Measurements from ENCODE around the gene JSRP1. TPM values are rescaled to one million over a fixed set of nuclear protein-coding genes. Genes with fewer than 3 reads are reported as not detected.

The JSRP1 gene
- total and polyA plus RNA-seq, 2 of the 8 experiments (the other 6 are each of a cell fraction or from before 2014, with no cell fraction given), result 0.24 to 0.56 TPM

- no peak overlapping the region for H2BK120ac ChIP-seq (replicated peaks; ENCODE audit: low read depth, low read length)
- WGBS, 2 experiments (ENCODE audit: extremely low coverage in 1 of 2, insufficient coverage in 1 of 2, insufficient read length in 1 of 2, insufficient replicate concordance in 2 of 2, low coverage in 1 of 2, low lambda C conversion rate in 2 of 2, missing lambda C conversion rate in 1 of 2), result 98% methylated on average over 12 of the region's 28 CpGs; no CpG with 5 or more reads in 1 of the 2 experiments
- no peak for DNase-seq (ENCODE audit: low read depth in 1 of 2, low spot score in 2 of 2)
- H3K79me2 ChIP-seq (ENCODE audit: control insufficient read depth in 1 of 2, insufficient read depth in 2 of 2, low read length in 2 of 2), result peaks cover 0 to 16% of the 10 kb centered on the region in 2 experiments; a peak in 2 of 4 replicates
- TF ChIP-seq SRF (IDR thresholded peaks at IDR 0.05; ENCODE audit: low read depth, low read length) (no peak), SP1 (IDR thresholded peaks at IDR 0.05; ENCODE audit: low read depth, low read length) (no peak), RFX5 (IDR thresholded peaks at IDR 0.05; ENCODE audit: borderline replicate concordance, low read depth, low read length) (no peak)
- H3K23me2 ChIP-seq (ENCODE audit: low read depth, low read length), result no peaks in the 10 kb centered on the region
- H3K14ac ChIP-seq (ENCODE audit: insufficient read length), result no peak overlapping the region
- no peak overlapping the region for H3K4ac ChIP-seq (replicated peaks; ENCODE audit: insufficient read length, low read depth, low read length)
- CTCF ChIA-PET (ENCODE audit: partially characterized antibody), result interaction anchor here (1.1 kb wide), 1 partner anchor 69 kb away, joined by 3 read pairs; no protein-coding TSS in a partner anchor
- no peak overlapping the region for H4K8ac ChIP-seq (ENCODE audit: extremely low read depth, insufficient read depth, low read length)
- FAIRE-seq, result no peak
- H3K56ac ChIP-seq (replicated peaks; ENCODE audit: insufficient read length, low read depth, low read length), result no peak overlapping the region
- no peak overlapping the region for H3K18ac ChIP-seq (ENCODE audit: extremely low read depth, low read length)
- H2AK5ac ChIP-seq (ENCODE audit: low read depth, low read length), result no peak overlapping the region
- H4K20me1 ChIP-seq (replicated peaks in 1 of 2; ENCODE audit: control insufficient read depth in 1 of 2, insufficient read depth in 2 of 2, low read length in 2 of 2), result peaks cover 20 to 36% of the 10 kb centered on the region in 2 experiments
- peaks cover 0 to 5% (median 2%) of the 10 kb centered on the region in 4 experiments; a peak in 2 of 7 replicates for H3K27me3 ChIP-seq (replicated peaks in 1 of 4; ENCODE audit: control insufficient read depth in 3 of 4, extremely low read depth in 1 of 4, insufficient read depth in 3 of 4, low read length in 3 of 4)
- H3K36me3 ChIP-seq (ENCODE audit: control insufficient read depth in 2 of 4, insufficient read depth in 4 of 4, low read length in 3 of 4), result peaks cover 28 to 49% (median 44%) of the 10 kb centered on the region in 4 experiments
- no peak overlapping the region for H4K91ac ChIP-seq (replicated peaks; ENCODE audit: insufficient read length, low read length)
- no peak overlapping the region for H3K9ac ChIP-seq (replicated peaks in 1 of 4; ENCODE audit: extremely low read depth in 1 of 4, low read depth in 3 of 4, low read length in 3 of 4)
- no peak overlapping the region for H2BK15ac ChIP-seq (ENCODE audit: low read length)
- no peaks in the 10 kb centered on the region; a peak in 1 of 7 replicates for H3K4me1 ChIP-seq (replicated peaks in 1 of 4; ENCODE audit: control insufficient read depth in 3 of 4, insufficient read depth in 4 of 4, low read length in 3 of 4)
- H3K9me3 ChIP-seq (ENCODE audit: insufficient read depth in 2 of 2, low read depth in 1 of 2, low read length in 1 of 2), result no peaks in the 10 kb centered on the region; a peak in 1 of 4 replicates
- no peak overlapping the region for H2BK5ac ChIP-seq (ENCODE audit: low read depth, low read length)
- H3K4me2 ChIP-seq (ENCODE audit: insufficient read depth in 1 of 2, low read depth in 2 of 2, low read length in 2 of 2), result no peak overlapping the region
- no peak overlapping the region for H3K23ac ChIP-seq (ENCODE audit: insufficient read length)
- H4K5ac ChIP-seq (ENCODE audit: insufficient read length, low read depth, low read length), result no peak overlapping the region
- POLR2A ChIA-PET (ENCODE audit: partially characterized antibody), result interaction anchor here (7.8 to 18.7 kb wide), 3 partner anchors 6 to 22 kb away, joined by 52 to 330 read pairs (median 206); partner anchors contain the start of genes PLEKHJ1 and SF3A2
- H3K79me1 ChIP-seq (ENCODE audit: low read depth, low read length), result peaks cover 2% of the 10 kb centered on the region
- no peak overlapping the region for H2BK12ac ChIP-seq (ENCODE audit: low read depth, low read length)
- H2AFZ ChIP-seq (ENCODE audit: low read length), result no peak overlapping the region
- no peak overlapping the region for H3K4me3 ChIP-seq (ENCODE audit: extremely low read depth in 1 of 4, insufficient read depth in 2 of 4, low read depth in 3 of 4, low read length in 4 of 4)
- no peak overlapping the region for H3K27ac ChIP-seq (ENCODE audit: low read depth, low read length)
- H2BK20ac ChIP-seq (ENCODE audit: low read length), result no peak overlapping the region
Observed at GRCh38 chr19:2247433-2248101, 8.7 kb downstream of the JSRP1 start.
